Measurements from ENCODE around the gene DHDDS. TPM values are rescaled to one million over a fixed set of nuclear protein-coding genes. Genes with fewer than 3 reads are reported as not detected.
A peak's percentile ranks its signal among the peaks of the same experiment; 100 is the strongest.

The DHDDS gene
- total RNA-seq, 1 donor from 2014 or later, result 30.5 TPM

DNA sequence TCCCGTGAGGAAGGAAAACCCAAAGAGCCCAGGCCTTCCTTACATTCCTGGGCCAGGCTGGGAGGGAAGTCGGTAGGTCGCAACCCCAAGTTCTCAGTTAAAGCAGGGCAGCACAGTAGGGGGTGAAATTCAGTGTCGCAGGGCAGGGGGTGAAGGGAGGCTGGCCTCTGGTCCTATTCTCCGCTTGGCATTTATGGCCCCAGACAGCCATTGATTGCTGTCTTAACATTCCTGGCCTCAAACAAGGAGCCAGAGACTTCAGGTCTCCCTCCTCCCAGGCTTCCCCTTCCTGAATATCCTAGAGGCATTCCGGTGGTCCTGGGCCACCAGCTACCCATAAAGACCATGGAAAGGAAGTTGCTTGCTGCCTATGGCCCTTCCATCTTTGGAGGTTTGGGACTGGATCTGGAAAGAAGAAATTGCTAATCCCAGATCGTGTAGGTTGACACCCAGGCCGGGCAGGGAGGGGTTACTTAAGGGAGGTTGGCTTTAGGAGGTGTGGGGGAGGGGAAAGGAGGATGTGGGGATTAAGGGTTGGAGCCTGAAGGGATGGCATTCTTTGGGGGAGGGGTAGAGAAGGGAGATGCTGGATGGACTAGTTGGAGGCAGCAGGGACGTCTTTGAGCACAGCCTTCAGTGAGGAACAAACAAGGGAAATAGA is 19.8 kb upstream of the DHDDS start:
- Histone ChIP-seq H4K20me1 (ENCODE audit: low read depth) (peaks cover 64% of the 10 kb centered on the region), H3K27ac (peak overlapping the region; percentile 95), H3K9me3 (ENCODE audit: low read depth) (no peaks in the 10 kb centered on the region), H3K4me2 (peak overlapping the region; percentile 100), H2AFZ (replicated peaks) (no peak overlapping the region), H3K4me3 (peak overlapping the region; percentile 90), H3K4me1 (peaks cover 44% of the 10 kb centered on the region), H3K9ac (peak overlapping the region; percentile 39), H3K36me3 (peaks cover 4% of the 10 kb centered on the region), H3F3A (ENCODE audit: low read depth) (peaks cover 85% of the 10 kb centered on the region), H3K27me3 (no peaks in the 10 kb centered on the region), H3K79me2 (ENCODE audit: low read depth) (peaks cover 69% of the 10 kb centered on the region)
- peaks cover 18% of the 10 kb centered on the region for H3K36me3 Mint-ChIP-seq
- H3K27me3 Mint-ChIP-seq (ENCODE audit: insufficient read depth, low read depth), result peaks cover 8% of the 10 kb centered on the region
- H3K4me3 Mint-ChIP-seq, result peak overlapping the region; percentile 99
- peak; percentile 94 for DNase-seq (ENCODE audit: low spot score)
- TF ChIP-seq EZH2 (IDR thresholded peaks at IDR 0.05), result no peak
- TF ChIP-seq, protein P1, sequence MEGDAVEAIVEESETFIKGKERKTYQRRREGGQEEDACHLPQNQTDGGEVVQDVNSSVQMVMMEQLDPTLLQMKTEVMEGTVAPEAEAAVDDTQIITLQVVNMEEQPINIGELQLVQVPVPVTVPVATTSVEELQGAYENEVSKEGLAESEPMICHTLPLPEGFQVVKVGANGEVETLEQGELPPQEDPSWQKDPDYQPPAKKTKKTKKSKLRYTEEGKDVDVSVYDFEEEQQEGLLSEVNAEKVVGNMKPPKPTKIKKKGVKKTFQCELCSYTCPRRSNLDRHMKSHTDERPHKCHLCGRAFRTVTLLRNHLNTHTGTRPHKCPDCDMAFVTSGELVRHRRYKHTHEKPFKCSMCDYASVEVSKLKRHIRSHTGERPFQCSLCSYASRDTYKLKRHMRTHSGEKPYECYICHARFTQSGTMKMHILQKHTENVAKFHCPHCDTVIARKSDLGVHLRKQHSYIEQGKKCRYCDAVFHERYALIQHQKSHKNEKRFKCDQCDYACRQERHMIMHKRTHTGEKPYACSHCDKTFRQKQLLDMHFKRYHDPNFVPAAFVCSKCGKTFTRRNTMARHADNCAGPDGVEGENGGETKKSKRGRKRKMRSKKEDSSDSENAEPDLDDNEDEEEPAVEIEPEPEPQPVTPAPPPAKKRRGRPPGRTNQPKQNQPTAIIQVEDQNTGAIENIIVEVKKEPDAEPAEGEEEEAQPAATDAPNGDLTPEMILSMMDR (IDR thresholded peaks at IDR 0.05), result no peak
- TF ChIP-seq EZH2phosphoT487 (IDR thresholded peaks at IDR 0.05), result no peak
- H3K4me1 Mint-ChIP-seq, result peaks cover 65% of the 10 kb centered on the region
- peak overlapping the region; percentile 97 for H3K27ac Mint-ChIP-seq
- H3K9me3 Mint-ChIP-seq, result no peaks in the 10 kb centered on the region

DNA sequence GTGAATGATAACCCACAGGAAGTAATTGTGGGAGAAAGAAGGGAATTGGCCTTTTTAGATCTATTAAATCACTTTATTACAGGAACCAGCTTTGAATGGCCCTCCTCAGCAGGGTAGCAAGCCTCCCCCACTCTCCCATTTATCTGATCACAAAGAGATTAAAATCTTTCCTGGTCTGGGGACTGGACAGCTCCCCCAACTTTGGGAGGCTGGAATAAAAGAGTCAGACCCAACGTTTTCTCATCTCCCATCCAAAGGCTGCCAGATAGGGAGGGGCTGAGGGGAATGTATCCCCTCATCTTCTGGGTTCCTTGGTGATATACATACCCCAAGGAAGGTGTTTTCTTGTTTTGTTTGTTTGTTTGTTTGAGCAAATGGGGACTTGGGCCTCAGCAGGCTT is 19.1 kb upstream of the DHDDS start:
- Histone ChIP-seq H3K4me1 (peaks cover 51% of the 10 kb centered on the region), H3F3A (ENCODE audit: low read depth) (peaks cover 92% of the 10 kb centered on the region), H2AFZ (replicated peaks) (no peak overlapping the region), H3K9ac (no peak overlapping the region), H3K9me3 (ENCODE audit: low read depth) (no peaks in the 10 kb centered on the region), H3K27me3 (no peaks in the 10 kb centered on the region), H3K27ac (peak overlapping the region; percentile 95), H3K79me2 (ENCODE audit: low read depth) (peaks cover 76% of the 10 kb centered on the region), H3K4me3 (peak overlapping the region; percentile 90), H3K36me3 (peaks cover 4% of the 10 kb centered on the region), H3K4me2 (peak overlapping the region; percentile 100), H4K20me1 (ENCODE audit: low read depth) (peaks cover 71% of the 10 kb centered on the region)
- DNase-seq (ENCODE audit: low spot score), result peak; percentile 50
- Mint-ChIP-seq H3K9me3 (no peaks in the 10 kb centered on the region), H3K27me3 (ENCODE audit: insufficient read depth, low read depth) (peaks cover 8% of the 10 kb centered on the region), H3K4me3 (peak overlapping the region; percentile 99), H3K27ac (peak overlapping the region; percentile 58), H3K4me1 (peaks cover 72% of the 10 kb centered on the region), H3K36me3 (peaks cover 18% of the 10 kb centered on the region)
- TF ChIP-seq, protein P1 (IDR thresholded peaks at IDR 0.05), result no peak
- TF ChIP-seq EZH2 (IDR thresholded peaks at IDR 0.05) (no peak), EZH2phosphoT487 (IDR thresholded peaks at IDR 0.05) (no peak)

DNA sequence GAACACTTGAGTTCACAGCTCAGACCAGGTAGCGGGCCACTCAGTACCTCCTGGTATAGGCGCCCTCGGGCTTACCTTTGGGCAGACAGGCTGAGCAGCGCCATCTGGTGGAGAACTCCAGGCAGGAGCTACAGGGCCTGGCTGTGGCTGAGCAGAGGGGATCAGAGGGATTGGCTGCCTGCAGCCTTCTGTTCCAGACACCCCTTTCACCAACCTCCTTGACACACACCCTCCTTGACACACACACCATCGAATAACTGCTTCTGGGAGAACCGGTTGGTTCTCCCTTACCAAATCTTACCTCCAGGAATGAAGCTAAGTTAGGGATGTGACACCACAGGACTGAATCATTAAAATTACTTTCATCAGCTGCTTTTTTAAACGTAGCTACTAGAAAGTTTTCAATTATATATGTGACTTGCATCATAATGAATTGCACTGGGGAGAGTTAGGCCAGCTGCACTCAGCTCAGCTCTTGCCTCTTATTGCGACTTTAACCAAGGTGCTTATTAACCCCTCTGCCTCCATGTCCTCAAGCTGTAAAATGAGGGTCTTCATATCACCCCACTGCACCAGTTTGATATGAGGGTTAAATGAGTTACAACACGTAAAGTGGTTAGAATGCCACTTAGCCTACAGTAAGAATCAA is 14.9 kb upstream of the DHDDS start:
- peaks cover 4% of the 10 kb centered on the region for H3K27me3 Mint-ChIP-seq (ENCODE audit: insufficient read depth, low read depth)
- H4K20me1 ChIP-seq (ENCODE audit: low read depth), result peaks cover 92% of the 10 kb centered on the region
- H3K4me2 ChIP-seq, result peak overlapping the region; percentile 100
- H3K4me3 ChIP-seq, result peak overlapping the region; percentile 43
- H2AFZ ChIP-seq (replicated peaks), result no peak overlapping the region
- no peaks in the 10 kb centered on the region for H3K9me3 Mint-ChIP-seq
- DNase-seq (ENCODE audit: low spot score), result peak; percentile 94
- H3K4me3 Mint-ChIP-seq, result peak overlapping the region; percentile 64
- H3K9me3 ChIP-seq (ENCODE audit: low read depth), result no peaks in the 10 kb centered on the region
- no peaks in the 10 kb centered on the region for H3K27me3 ChIP-seq
- peak overlapping the region; percentile 99 for H3K27ac ChIP-seq
- TF ChIP-seq, protein P1 (IDR thresholded peaks at IDR 0.05), result peak; percentile 89
- no peak for TF ChIP-seq EZH2phosphoT487 (IDR thresholded peaks at IDR 0.05)
- peaks cover 99% of the 10 kb centered on the region for H3F3A ChIP-seq (ENCODE audit: low read depth)
- H3K9ac ChIP-seq, result no peak overlapping the region
- peaks cover 87% of the 10 kb centered on the region for H3K4me1 Mint-ChIP-seq
- peaks cover 98% of the 10 kb centered on the region for H3K79me2 ChIP-seq (ENCODE audit: low read depth)
- H3K4me1 ChIP-seq, result peaks cover 90% of the 10 kb centered on the region
- H3K36me3 Mint-ChIP-seq, result peaks cover 23% of the 10 kb centered on the region
- H3K36me3 ChIP-seq, result peaks cover 16% of the 10 kb centered on the region
- no peak overlapping the region for H3K27ac Mint-ChIP-seq
